Ovary (tissue), 9 donors: ENCODE measurements around the gene CBY2. TPM values are rescaled to one million over a fixed set of nuclear protein-coding genes. Genes with fewer than 3 reads are reported as not detected.

ENCODE experiments used
- DNase-seq, 5 donors: peaks; one replicate each; pipeline ENCODE4 v3.0.0-alpha.2; 2019 to 2020
- H3K27ac ChIP-seq, 2 donors: fragments of 200-600 bp; one replicate each; pipeline versions ENCODE4 v1.5.1 to v1.8.0; 2019 to 2022
- H3K27me3 ChIP-seq: fragments of 200-600 bp; one replicate; pipeline ENCODE4 v1.8.0; 2022
- H3K36me3 ChIP-seq: fragments of 200-600 bp; sonication (generic); one replicate; pipeline ENCODE4 v1.5.1; 2019
- H3K4me1 ChIP-seq: one replicate; pipeline ENCODE4 v1.8.1; 2013; ENCODE audit warnings: mild to moderate bottlenecking, moderate library complexity; ENCODE audit not compliant: insufficient read depth
- H3K4me3 ChIP-seq: fragments of 200-600 bp; sonication (generic); one replicate; pipeline ENCODE4 v1.5.1; 2017
- H3K9me3 ChIP-seq, 2 donors: fragments of 200-600 bp in 1 of 2; sonication (generic) in 1 of 2; one replicate each; pipeline versions ENCODE4 v1.5.1 to v1.8.1; 2013 to 2019; ENCODE audit warnings: mild to moderate bottlenecking in 1 of 2, moderate library complexity in 1 of 2
- EP300 ChIP-seq: sonication (generic); formaldehyde crosslinking; IDR thresholded peaks from one replicate; pipeline ENCODE4 v1.6.1; 2017; ENCODE audit warnings: antibody characterized with exemption
- POLR2A ChIP-seq: fragments of 450-650 bp; IDR thresholded peaks from one replicate; pipeline ENCODE4 v1.6.1; 2017; ENCODE audit warnings: antibody characterized with exemption, mild to moderate bottlenecking, moderate library complexity
- WGBS, 3 donors: extraction: QIAGEN DNeasy Blood & Tissue Kit in 1 of 3; methylation state at CpG; one replicate each; pipeline versions ENCODE4 v1.1.5 to v1.1.7; 2013 to 2017; 5-methylcytosine and 5-hydroxymethylcytosine counted together
- intact Hi-C, 4 donors: fragments of 100-400 bp; cut with DNase I; formaldehyde crosslinking; loops; one replicate each; pipeline versions ENCODE4 v1.11.0 to v1.15.1; 2022 to 2023
- polyA plus RNA-seq, 2 donors: library from polyadenylated mRNA; stranded (reverse); fragments of 200-250 nt in 1 of 2; fragments of 350-450 nt in 1 of 2; fragmentation: Illumina TruSeq in 1 of 2; extraction: RNeasy Lipid Tissue Mini Kit (QIAGEN cat#74804) in 1 of 2; gene quantifications; one replicate each; pipeline ENCODE4 v1.2.3, GENCODE V29; 2013 to 2014
- total RNA-seq, 7 donors: library from RNA; depleted of rRNA in 2 of 7; stranded (reverse); fragments of >200 nt in 2 of 7; fragmentation: NEBNext Ultra II Directional in 3 of 7; extraction: Animal tissue kit (Norgen Biotek cat#: 25700) in 3 of 7; gene quantifications; one replicate each; pipeline versions ENCODE4 v1.1.0 to v1.2.4, GENCODE V29; 2016 to 2023
- TF ChIP-seq, protein P1 (sequence below), 3 donors: fragments of 450-650 bp in 2 of 3; fragments of 200-600 bp in 1 of 3; IDR thresholded peaks; one replicate each; pipeline versions ENCODE4 v1.5.1 to v1.8.0; 2016 to 2022; ENCODE audit warnings: antibody characterized with exemption in 3 of 3, mild to moderate bottlenecking in 1 of 3
- donor health status: DM: no; HTN: no; CAD: no; lungs with moderate emphysema.
- donor health status: DM: no; HTN: no; CAD: no.
- donor health status: Bipolar disorder and iron deficiency.
- donor health status: DM: yes; HTN: yes; CAD: no.
- donor health status: DM: no; HTN: no; CAD: no.
- donor health status: DM: yes; HTN: yes; CAD: no.

Gene CBY2
- total and polyA plus RNA-seq, 9 donors, result not detected

- no peaks in the 10 kb centered on the region for H3K9me3 ChIP-seq
- no peaks in the 10 kb centered on the region for H3K27me3 ChIP-seq
- H3K4me3 ChIP-seq, result no peak overlapping the region
- no peaks in the 10 kb centered on the region for H3K36me3 ChIP-seq
- 51 to 65% (median 61%) methylated on average over 2 of the region's 2 CpGs for WGBS, 3 donors
- no peaks in the 10 kb centered on the region for H3K4me1 ChIP-seq
- no peak overlapping the region for H3K27ac ChIP-seq
- no peak for DNase-seq
- TF ChIP-seq POLR2A (no peak), EP300 (no peak)
- TF ChIP-seq, protein P1, sequence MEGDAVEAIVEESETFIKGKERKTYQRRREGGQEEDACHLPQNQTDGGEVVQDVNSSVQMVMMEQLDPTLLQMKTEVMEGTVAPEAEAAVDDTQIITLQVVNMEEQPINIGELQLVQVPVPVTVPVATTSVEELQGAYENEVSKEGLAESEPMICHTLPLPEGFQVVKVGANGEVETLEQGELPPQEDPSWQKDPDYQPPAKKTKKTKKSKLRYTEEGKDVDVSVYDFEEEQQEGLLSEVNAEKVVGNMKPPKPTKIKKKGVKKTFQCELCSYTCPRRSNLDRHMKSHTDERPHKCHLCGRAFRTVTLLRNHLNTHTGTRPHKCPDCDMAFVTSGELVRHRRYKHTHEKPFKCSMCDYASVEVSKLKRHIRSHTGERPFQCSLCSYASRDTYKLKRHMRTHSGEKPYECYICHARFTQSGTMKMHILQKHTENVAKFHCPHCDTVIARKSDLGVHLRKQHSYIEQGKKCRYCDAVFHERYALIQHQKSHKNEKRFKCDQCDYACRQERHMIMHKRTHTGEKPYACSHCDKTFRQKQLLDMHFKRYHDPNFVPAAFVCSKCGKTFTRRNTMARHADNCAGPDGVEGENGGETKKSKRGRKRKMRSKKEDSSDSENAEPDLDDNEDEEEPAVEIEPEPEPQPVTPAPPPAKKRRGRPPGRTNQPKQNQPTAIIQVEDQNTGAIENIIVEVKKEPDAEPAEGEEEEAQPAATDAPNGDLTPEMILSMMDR (IDR thresholded peaks at IDR 0.05), result no peak
- intact Hi-C loops, result no loop called here
These were observed 21.7 kb downstream of the CBY2 start for GRCh38 chr13:45723798-45724197.

DNA sequence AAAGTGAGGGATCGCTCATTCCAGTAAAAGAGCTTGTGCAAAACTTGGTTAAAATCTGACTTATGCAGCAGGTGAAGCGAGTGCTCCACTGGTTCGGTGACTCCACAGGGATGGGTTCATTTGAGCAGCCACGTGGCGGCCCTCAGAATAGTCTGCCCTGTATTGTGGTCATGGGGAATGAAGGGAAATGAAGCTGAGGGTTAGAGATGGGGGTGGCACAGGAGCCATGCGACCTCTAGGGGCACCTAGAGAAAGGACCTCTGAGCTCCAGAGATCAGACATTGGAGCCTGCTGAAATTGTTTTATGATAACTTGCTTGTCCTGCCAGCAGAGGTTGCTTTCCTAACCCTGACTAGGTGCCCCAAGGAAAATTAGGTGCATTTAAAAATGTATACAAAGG, 26.6 kb downstream of the CBY2 start:
- 67 to 78% (median 72%) methylated on average over 6 of the region's 6 CpGs for WGBS, 3 donors
- H3K27me3 ChIP-seq, result no peaks in the 10 kb centered on the region
- intact Hi-C loops, result no loop called here
- H3K36me3 ChIP-seq, result no peaks in the 10 kb centered on the region
- H3K9me3 ChIP-seq, result no peaks in the 10 kb centered on the region
- DNase-seq, result no peak
- TF ChIP-seq EP300, result no peak
- TF ChIP-seq, protein P1 (IDR thresholded peaks at IDR 0.05), result no peak
- TF ChIP-seq POLR2A, result no peak
- H3K4me1 ChIP-seq, result no peaks in the 10 kb centered on the region
- H3K27ac ChIP-seq, result no peak overlapping the region
- H3K4me3 ChIP-seq, result no peak overlapping the region

GRCh38 chr13:45731455-45731854, 29.3 kb downstream of the CBY2 start:
- intact Hi-C loops, result no loop called here
- 83 to 90% (median 84%) methylated on average over 3 of the region's 3 CpGs for WGBS, 3 donors
- no peak for TF ChIP-seq EP300
- TF ChIP-seq, protein P1 (IDR thresholded peaks at IDR 0.05), result no peak

GRCh38 chr13:45732916-45733315, 30.8 kb downstream of the CBY2 start:
- DNase-seq, result no peak
- H3K27ac ChIP-seq, result no peak overlapping the region
- H3K27me3 ChIP-seq, result no peaks in the 10 kb centered on the region
- no peak for TF ChIP-seq POLR2A
- TF ChIP-seq, protein P1 (IDR thresholded peaks at IDR 0.05), result no peak
- TF ChIP-seq EP300, result no peak
- no peaks in the 10 kb centered on the region for H3K9me3 ChIP-seq
- intact Hi-C loops, result no loop called here
- H3K4me1 ChIP-seq, result no peaks in the 10 kb centered on the region
- 27 to 34% (median 28%) methylated on average over 5 of the region's 5 CpGs for WGBS, 3 donors
- H3K4me3 ChIP-seq, result no peak overlapping the region
- H3K36me3 ChIP-seq, result no peaks in the 10 kb centered on the region

More at GRCh38 chr13:45731455-45731854, 29.3 kb downstream of the CBY2 start:
- no peak for DNase-seq
- H3K4me1 ChIP-seq, result no peaks in the 10 kb centered on the region
- no peak overlapping the region for H3K4me3 ChIP-seq
- no peaks in the 10 kb centered on the region for H3K36me3 ChIP-seq
- no peaks in the 10 kb centered on the region for H3K9me3 ChIP-seq
- H3K27me3 ChIP-seq, result no peaks in the 10 kb centered on the region
- no peak overlapping the region for H3K27ac ChIP-seq

DNA sequence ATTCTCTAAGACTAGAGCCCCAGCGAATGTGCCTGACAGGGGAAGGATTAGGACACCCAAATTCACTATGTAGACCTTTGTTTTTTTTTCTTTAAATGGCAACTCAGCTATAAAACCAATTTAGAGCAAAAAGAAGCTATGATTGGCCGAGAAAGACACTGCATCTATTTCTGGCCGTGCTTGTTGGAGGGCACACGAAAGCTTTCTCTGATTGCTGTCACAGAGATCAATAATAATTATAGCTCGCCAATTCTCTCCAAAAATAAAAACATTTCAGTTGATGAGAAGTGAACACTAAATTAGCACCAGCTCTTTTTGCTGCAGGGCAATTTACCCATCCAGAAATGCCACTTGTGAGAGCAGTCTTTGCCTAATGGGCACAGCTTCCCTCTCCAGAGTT, 31.2 kb downstream of the CBY2 start:
- H3K27ac ChIP-seq, result no peak overlapping the region
- H3K4me1 ChIP-seq, result no peaks in the 10 kb centered on the region
- DNase-seq, result no peak
- TF ChIP-seq POLR2A (no peak), EP300 (no peak)
- TF ChIP-seq, protein P1 (IDR thresholded peaks at IDR 0.05), result no peak
- H3K4me3 ChIP-seq, result no peak overlapping the region
- H3K9me3 ChIP-seq, result no peaks in the 10 kb centered on the region
- 77 to 83% (median 80%) methylated on average over 5 of the region's 5 CpGs for WGBS, 3 donors
- intact Hi-C loops, result no loop called here
- H3K36me3 ChIP-seq, result no peaks in the 10 kb centered on the region
- no peaks in the 10 kb centered on the region for H3K27me3 ChIP-seq
